GM19035 (cell line): ENCODE data around the gene SFSWAP.
"Not testable (repeated sequence)": the region's sequence is repeated elsewhere in the genome, so short reads cannot be mapped to it uniquely, and the experiment has no call there.

Experiments used
- ATAC-seq: cut with Tn5 transposase; IDR thresholded peaks from one replicate; pipeline ENCODE4 v1.9.1; 2021; ENCODE audit not compliant: unreplicated experiment

SFSWAP gene

GRCh38 chr12:131756441-131756840 is 45.6 kb downstream of the SFSWAP start:
- ATAC-seq = no peak

GRCh38 chr12:131757111-131757510 is 46.2 kb downstream of the SFSWAP start:
- no peak for ATAC-seq

- ATAC-seq = no peak
These were observed 47.3 kb downstream of the SFSWAP start for GRCh38 chr12:131758016-131758739.

DNA sequence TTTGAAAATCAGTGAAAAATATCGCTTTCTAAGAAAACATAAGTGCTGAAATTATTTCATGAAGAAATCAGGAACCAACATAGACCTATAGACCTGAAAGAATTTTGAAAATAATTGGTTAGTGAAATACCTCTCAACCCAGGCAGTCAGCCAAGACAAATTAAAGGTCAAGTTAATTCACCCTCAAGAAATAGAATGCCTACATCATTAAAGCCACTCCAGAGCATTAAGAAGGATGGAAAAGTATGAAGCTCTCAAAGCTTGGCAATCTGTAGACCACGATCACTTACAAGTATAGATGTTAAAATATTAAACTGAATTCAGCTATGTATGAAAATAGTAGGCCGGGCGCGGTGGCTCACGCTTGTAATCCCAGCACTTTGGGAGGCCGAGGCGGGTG is 48.3 kb downstream of the SFSWAP start:
- ATAC-seq = no peak

DNA sequence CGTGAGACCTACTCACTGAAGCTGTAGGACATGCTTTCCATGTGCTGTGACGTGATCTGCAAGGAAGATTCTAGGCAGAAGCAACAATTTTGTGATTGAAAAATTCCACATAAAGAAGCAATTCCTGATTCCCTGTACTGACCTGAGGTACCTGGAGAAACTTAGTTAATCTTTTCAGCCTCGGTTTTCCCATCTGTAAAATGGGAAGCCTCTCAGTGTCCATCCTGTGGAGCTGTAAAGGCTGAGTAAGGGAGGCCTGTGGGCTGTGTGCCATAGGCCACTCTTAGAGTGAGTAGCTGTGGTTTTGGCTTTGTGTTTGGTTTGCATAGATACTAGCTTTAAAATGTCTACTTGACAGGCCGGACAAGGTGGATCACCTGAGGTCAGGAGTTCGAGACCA is 50.7 kb downstream of the SFSWAP start:
- ATAC-seq = no peak

GRCh38 chr12:131764738-131765137 is 53.8 kb downstream of the SFSWAP start:
- ATAC-seq = no peak

GRCh38 chr12:131765961-131766360 is 55.1 kb downstream of the SFSWAP start:
- no peak for ATAC-seq

GRCh38 chr12:131766382-131767107 is 55.7 kb downstream of the SFSWAP start:
- no peak for ATAC-seq

GRCh38 chr12:131770120-131770519 is 59.2 kb downstream of the SFSWAP start:
- no peak for ATAC-seq

DNA sequence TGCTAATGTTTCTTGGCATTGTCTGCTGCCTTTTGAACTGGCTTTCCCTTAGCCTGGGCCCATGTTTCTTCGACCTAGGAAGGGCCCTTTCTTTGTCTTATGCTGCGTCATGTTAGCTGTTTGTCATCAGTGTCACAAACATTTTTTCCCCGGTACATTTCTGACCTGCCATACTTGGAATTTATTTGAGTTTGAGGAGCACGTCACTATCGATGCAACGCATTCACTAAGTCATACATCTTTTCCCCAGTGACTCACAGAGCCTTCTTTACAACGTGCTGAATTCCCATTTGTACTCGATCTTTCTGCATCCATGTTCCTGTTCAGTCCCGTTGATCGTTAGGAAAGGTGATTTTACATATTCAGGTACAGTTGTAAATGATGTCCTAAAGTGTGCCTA is 61.1 kb downstream of the SFSWAP start:
- ATAC-seq = no peak

DNA sequence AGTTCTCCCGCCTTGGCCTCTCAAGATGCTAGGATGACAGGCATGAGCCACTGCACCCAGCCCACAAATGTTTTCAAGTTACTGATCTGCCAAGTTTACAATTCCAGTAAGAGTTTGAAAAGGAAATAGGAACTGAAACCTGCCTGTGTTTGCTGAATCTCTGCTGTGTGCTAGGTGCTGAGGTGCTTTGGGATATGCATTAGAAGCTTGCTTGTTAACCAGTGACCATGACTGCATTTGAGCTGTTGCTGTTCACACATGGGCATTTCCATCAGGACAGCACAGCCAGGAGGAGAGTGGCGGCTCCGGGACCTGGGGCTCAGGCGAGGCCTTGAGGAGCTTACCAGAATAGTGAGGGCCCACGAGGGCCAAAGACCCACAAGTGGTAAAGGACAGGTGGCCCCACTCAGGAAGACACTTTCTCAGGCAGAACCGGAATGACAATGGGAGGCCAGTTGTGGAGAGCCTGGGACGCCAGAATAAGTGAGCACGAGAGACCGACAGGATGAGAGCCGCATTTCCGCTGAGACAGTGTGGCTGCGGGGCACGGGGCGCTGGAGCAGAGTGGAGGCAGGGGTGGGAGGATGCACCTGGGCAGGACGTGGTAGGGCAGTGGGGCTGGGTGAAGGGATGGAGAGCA is 62.8 kb downstream of the SFSWAP start:
- ATAC-seq = peak; percentile 76

- ATAC-seq = no peak
These were observed 63.9 kb downstream of the SFSWAP start for GRCh38 chr12:131774576-131775391.

- ATAC-seq = no peak
These were observed 64.7 kb downstream of the SFSWAP start for GRCh38 chr12:131775392-131776236.

GRCh38 chr12:131776237-131776889 is 65.5 kb downstream of the SFSWAP start:
- no peak for ATAC-seq

- ATAC-seq = not testable (repeated sequence)
These were observed 66.4 kb downstream of the SFSWAP start for GRCh38 chr12:131777269-131777668.

DNA sequence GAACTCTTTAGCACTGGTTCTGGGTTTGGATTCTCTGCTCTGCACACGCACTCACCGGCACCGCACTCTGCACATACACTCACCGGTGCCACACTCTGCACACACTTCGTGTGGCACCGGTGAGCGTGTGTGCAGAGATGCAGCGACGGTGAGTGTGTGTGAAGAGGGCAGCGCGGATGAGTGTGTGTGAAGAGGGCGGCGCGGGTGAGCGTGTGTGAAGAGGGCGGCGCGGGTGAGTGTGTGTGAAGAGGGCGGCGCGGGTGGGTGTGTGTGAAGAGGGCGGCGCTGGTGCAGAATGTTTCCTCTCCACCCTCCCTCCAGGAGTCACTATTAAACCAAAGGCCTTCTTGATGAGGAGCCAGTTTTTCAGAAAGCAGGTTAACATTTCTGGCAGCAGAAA is 68.1 kb downstream of the SFSWAP start:
- ATAC-seq = no peak

DNA sequence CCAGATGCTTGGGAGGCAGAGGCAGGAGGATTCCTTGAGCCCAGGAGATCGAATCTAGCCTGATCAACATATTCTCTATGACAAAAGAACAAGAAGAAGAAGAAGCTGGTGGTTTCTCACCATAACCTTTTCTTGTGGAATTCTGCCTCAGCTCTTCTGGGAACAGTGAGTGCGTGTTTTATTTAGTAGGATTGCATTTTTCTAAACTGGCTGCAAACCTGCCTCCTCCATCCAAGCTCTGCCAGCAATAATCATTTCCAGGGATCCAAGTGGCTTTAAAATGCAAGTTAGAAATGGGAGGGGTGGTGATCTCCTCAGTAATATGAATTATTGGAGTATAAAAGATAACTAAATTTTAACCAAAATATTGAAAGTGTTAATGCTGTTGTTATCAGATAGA is 71.2 kb downstream of the SFSWAP start:
- ATAC-seq = no peak

- peak; percentile 64 for ATAC-seq
These were observed 73.1 kb downstream of the SFSWAP start for GRCh38 chr12:131783915-131784541.
